SK-N-SH (cell line): Measurements from ENCODE around the gene ELF4.

ENCODE experiments used
- CHD2 ChIP-seq: fragments of 150-350 bp; IDR thresholded peaks from 2 replicates; pipeline ENCODE4 v1.6.1; 2018; ENCODE audit warnings: low read length; ENCODE audit not compliant: partially characterized antibody
- CTCF ChIP-seq: fragments of 200-600 bp; sonication (generic); IDR thresholded peaks from 2 replicates; pipeline ENCODE4 v1.6.1; 2017; ENCODE audit warnings: antibody characterized with exemption, mild to moderate bottlenecking, moderate library complexity
- EP300 ChIP-seq, 2 experiments: IDR thresholded peaks; 2 replicates each; pipeline versions ENCODE4 v1.4.0 to v1.6.1; 2012; ENCODE audit warnings: borderline replicate concordance in 1 of 2, low read depth in 1 of 2, low read length in 1 of 2
- MXI1 ChIP-seq: IDR thresholded peaks from 2 replicates; pipeline ENCODE4 v1.6.1; 2012; ENCODE audit warnings: mild to moderate bottlenecking, low read depth, low read length, improper control_type of control experiment
- POLR2AphosphoS5 ChIP-seq: IDR thresholded peaks from 2 replicates; pipeline ENCODE4 v1.6.1; 2012; ENCODE audit warnings: low read depth, low read length
- RAD21 ChIP-seq: IDR thresholded peaks from 2 replicates; pipeline ENCODE4 v1.6.1; 2012; ENCODE audit warnings: mild to moderate bottlenecking, low read length
- REST ChIP-seq: IDR thresholded peaks from 2 replicates; pipeline ENCODE4 v1.6.1; 2012; ENCODE audit warnings: mild to moderate bottlenecking, low read depth, low read length, moderate library complexity
- TAF1 ChIP-seq: IDR thresholded peaks from 2 replicates; pipeline ENCODE4 v1.6.1; 2012; ENCODE audit warnings: low read depth, mild to moderate bottlenecking, low read length, moderate library complexity, borderline replicate concordance
- TEAD4 ChIP-seq: IDR thresholded peaks from 2 replicates; pipeline ENCODE4 v1.4.0; 2012; ENCODE audit warnings: mild to moderate bottlenecking, borderline replicate concordance; ENCODE audit not compliant: insufficient read depth
- YY1 ChIP-seq: IDR thresholded peaks from 2 replicates; pipeline ENCODE4 v1.4.0; 2012; ENCODE audit warnings: low read depth, mild to moderate bottlenecking

DNA sequence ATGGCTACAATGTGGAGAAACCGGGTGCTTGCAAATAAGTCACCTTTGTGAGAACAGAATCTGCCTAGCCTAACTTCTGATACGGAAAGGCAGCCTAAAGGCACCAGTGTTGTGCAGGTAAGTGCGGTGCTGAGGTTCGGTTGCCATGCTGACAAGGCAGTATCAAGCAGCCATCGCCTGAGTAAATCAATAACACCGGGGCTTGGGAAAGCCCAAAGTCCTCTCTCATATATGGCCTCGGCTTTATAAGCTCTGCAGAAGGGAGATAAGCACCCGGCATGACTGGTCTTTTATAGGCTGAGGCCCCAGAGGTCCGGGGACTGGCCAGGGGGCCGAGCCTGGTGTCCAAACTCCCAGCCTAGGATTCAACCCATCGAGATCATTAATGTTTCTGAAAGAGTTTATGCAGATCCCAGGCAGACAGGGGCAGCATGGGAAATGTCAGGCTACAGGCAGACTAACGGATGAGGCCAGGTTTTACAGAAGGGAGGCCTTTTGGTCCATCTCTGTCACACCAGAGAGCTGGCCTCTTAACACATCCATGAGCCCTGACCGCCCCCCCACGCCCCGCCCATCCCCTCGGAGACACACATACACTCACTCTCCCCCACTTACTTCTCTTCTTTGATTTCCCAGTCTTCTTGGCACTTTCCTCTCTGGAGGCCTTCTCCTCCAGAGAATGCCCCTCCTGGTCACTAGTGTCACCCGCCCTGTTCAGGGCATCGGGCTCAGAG lies 38.5 kb downstream of the ELF4 start:
- TF ChIP-seq TAF1, result no peak
- no peak for TF ChIP-seq CTCF
- TF ChIP-seq EP300 (IDR thresholded peaks at IDR 0.05; ENCODE audit: borderline replicate concordance in 1 of 2, low read depth in 1 of 2, low read length in 1 of 2), result no peak
- TF ChIP-seq CHD2, result no peak
- TF ChIP-seq MXI1, result no peak
- TF ChIP-seq REST, result no peak
- TF ChIP-seq TEAD4, result no peak
- TF ChIP-seq YY1, result no peak
- no peak for TF ChIP-seq POLR2AphosphoS5
- no peak for TF ChIP-seq RAD21
